HCT116 (cell line): ENCODE data around the gene MPV17.

Source experiments
- CEBPB ChIP-seq: IDR thresholded peaks from 2 replicates; pipeline ENCODE4 v1.6.1; 2012; ENCODE audit warnings: low read depth
- EGR1 ChIP-seq: IDR thresholded peaks from 2 replicates; pipeline ENCODE4 v1.6.1; 2012; ENCODE audit warnings: low read depth
- ELF1 ChIP-seq: IDR thresholded peaks from 2 replicates; pipeline ENCODE4 v1.6.1; 2012; ENCODE audit warnings: low read depth, borderline replicate concordance
- EZH2phosphoT487 ChIP-seq: fragments of 200-600 bp; IDR thresholded peaks from 2 replicates; pipeline ENCODE4 v1.6.1; 2018; ENCODE audit warnings: antibody characterized with exemption, borderline replicate concordance
- POLR2A ChIP-seq: IDR thresholded peaks from 2 replicates; pipeline ENCODE4 v1.7.0; 2011; ENCODE audit warnings: borderline replicate concordance; ENCODE audit not compliant: insufficient read depth, insufficient read length; ENCODE audit errors: extremely low read depth
- POLR2AphosphoS5 ChIP-seq: IDR thresholded peaks from 2 replicates; pipeline ENCODE4 v1.6.1; 2011; ENCODE audit warnings: mild to moderate bottlenecking, low read depth, low read length, moderate library complexity
- RAD21 ChIP-seq: IDR thresholded peaks from 2 replicates; pipeline ENCODE4 v1.6.1; 2012; ENCODE audit warnings: low read depth, mild to moderate bottlenecking
- SIN3A ChIP-seq: IDR thresholded peaks from 2 replicates; pipeline ENCODE4 v1.6.1; 2012; ENCODE audit warnings: low read depth
- YY1 ChIP-seq: IDR thresholded peaks from 2 replicates; pipeline ENCODE4 v1.6.1; 2011; ENCODE audit warnings: low read length, low read depth, moderate library complexity, mild to moderate bottlenecking; ENCODE audit not compliant: insufficient replicate concordance; ENCODE audit errors: extremely low read depth
- ZFX ChIP-seq: fragments of 450-650 bp; IDR thresholded peaks from 2 replicates; pipeline ENCODE4 v1.6.1; 2017
- TF ChIP-seq, protein P1 (sequence below), 3 experiments: fragments of 200-600 bp in 1 of 3; sonication (generic) in 1 of 3; IDR thresholded peaks in 2 of 3; conservative IDR thresholded peaks in 1 of 3; 2 replicates each; pipeline ENCODE4 v1.5.1; 2012 to 2017; ENCODE audit warnings: low read depth in 2 of 3, low read length in 2 of 3, antibody characterized with exemption in 1 of 3, borderline replicate concordance in 1 of 3, control low read depth in 1 of 3, mild to moderate bottlenecking in 1 of 3, mixed read lengths in 1 of 3, mixed run types in 1 of 3, moderate library complexity in 1 of 3; ENCODE audit not compliant: insufficient read depth in 1 of 3
- TF ChIP-seq, protein P2 (sequence below): IDR thresholded peaks from 2 replicates; pipeline ENCODE4 v1.6.1; 2012; ENCODE audit warnings: low read depth
- TF ChIP-seq, protein P3 (sequence below): IDR thresholded peaks from 2 replicates; pipeline ENCODE4 v1.6.1; 2011; ENCODE audit warnings: mild to moderate bottlenecking, low read length, moderate library complexity; ENCODE audit not compliant: insufficient replicate concordance; ENCODE audit errors: extremely low read depth

DNA sequence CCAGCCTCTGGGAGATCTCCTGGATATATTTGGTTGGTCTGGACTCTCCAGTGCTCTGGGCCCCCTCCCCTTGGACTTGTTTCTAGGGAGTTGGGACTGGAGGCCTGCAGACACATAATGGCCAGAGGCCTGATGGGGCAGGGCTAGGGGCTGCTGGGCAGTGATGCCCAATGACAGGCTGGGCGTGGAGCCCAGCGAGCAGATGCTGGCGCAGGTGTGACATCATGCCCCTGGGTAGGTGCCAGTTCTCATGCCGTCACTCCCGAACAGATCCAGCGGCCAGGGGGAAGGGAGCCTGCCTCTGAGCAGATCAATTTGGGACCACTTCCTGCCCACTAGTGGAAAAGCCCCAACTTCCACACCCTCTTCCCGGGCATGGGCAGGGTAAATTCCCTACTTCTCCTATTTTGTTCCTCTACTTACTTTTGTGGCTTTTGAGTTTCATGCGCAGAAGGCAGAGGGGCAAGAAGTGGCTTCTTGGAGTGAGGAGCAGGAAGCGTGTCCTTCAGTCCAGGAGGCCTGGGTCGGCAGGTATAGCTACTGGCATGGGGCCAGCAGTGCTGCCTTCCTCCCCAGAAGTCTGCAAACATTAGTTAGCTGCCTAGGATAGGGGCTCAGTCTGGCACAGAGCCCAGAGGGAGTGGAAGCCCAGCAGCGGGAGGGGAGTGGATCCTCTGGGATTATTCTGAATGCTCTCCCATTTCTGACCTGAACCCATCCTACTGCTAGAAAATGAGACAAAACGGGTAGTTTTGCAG is 6.1 kb downstream of the MPV17 start:
- TF ChIP-seq, protein P1, sequence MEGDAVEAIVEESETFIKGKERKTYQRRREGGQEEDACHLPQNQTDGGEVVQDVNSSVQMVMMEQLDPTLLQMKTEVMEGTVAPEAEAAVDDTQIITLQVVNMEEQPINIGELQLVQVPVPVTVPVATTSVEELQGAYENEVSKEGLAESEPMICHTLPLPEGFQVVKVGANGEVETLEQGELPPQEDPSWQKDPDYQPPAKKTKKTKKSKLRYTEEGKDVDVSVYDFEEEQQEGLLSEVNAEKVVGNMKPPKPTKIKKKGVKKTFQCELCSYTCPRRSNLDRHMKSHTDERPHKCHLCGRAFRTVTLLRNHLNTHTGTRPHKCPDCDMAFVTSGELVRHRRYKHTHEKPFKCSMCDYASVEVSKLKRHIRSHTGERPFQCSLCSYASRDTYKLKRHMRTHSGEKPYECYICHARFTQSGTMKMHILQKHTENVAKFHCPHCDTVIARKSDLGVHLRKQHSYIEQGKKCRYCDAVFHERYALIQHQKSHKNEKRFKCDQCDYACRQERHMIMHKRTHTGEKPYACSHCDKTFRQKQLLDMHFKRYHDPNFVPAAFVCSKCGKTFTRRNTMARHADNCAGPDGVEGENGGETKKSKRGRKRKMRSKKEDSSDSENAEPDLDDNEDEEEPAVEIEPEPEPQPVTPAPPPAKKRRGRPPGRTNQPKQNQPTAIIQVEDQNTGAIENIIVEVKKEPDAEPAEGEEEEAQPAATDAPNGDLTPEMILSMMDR (IDR thresholded peaks at IDR 0.05 in 2 of 3, conservative IDR thresholded peaks at IDR 0.05 in 1 of 3; ENCODE audit: borderline replicate concordance in 1 of 3, insufficient read depth in 1 of 3, low read depth in 2 of 3, low read length in 2 of 3): no peak
- TF ChIP-seq POLR2A (no peak), POLR2AphosphoS5 (no peak), SIN3A (no peak), EGR1 (no peak), YY1 (no peak), EZH2phosphoT487 (no peak), ZFX (no peak), RAD21 (no peak), CEBPB (no peak), ELF1 (no peak)
- TF ChIP-seq, protein P2, sequence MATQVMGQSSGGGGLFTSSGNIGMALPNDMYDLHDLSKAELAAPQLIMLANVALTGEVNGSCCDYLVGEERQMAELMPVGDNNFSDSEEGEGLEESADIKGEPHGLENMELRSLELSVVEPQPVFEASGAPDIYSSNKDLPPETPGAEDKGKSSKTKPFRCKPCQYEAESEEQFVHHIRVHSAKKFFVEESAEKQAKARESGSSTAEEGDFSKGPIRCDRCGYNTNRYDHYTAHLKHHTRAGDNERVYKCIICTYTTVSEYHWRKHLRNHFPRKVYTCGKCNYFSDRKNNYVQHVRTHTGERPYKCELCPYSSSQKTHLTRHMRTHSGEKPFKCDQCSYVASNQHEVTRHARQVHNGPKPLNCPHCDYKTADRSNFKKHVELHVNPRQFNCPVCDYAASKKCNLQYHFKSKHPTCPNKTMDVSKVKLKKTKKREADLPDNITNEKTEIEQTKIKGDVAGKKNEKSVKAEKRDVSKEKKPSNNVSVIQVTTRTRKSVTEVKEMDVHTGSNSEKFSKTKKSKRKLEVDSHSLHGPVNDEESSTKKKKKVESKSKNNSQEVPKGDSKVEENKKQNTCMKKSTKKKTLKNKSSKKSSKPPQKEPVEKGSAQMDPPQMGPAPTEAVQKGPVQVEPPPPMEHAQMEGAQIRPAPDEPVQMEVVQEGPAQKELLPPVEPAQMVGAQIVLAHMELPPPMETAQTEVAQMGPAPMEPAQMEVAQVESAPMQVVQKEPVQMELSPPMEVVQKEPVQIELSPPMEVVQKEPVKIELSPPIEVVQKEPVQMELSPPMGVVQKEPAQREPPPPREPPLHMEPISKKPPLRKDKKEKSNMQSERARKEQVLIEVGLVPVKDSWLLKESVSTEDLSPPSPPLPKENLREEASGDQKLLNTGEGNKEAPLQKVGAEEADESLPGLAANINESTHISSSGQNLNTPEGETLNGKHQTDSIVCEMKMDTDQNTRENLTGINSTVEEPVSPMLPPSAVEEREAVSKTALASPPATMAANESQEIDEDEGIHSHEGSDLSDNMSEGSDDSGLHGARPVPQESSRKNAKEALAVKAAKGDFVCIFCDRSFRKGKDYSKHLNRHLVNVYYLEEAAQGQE: no peak
- TF ChIP-seq, protein P3, sequence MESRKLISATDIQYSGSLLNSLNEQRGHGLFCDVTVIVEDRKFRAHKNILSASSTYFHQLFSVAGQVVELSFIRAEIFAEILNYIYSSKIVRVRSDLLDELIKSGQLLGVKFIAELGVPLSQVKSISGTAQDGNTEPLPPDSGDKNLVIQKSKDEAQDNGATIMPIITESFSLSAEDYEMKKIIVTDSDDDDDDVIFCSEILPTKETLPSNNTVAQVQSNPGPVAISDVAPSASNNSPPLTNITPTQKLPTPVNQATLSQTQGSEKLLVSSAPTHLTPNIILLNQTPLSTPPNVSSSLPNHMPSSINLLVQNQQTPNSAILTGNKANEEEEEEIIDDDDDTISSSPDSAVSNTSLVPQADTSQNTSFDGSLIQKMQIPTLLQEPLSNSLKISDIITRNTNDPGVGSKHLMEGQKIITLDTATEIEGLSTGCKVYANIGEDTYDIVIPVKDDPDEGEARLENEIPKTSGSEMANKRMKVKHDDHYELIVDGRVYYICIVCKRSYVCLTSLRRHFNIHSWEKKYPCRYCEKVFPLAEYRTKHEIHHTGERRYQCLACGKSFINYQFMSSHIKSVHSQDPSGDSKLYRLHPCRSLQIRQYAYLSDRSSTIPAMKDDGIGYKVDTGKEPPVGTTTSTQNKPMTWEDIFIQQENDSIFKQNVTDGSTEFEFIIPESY: no peak
